Testis (tissue), 3 donors: ENCODE data around the gene KCNK4. TPM values are rescaled to one million over a fixed set of nuclear protein-coding genes. Genes with fewer than 3 reads are reported as not detected.

ENCODE experiments used
- DNase-seq: peaks from one replicate; pipeline ENCODE4 v3.0.0-alpha.2; 2019
- H3K27ac ChIP-seq, 2 donors: fragments of 200-600 bp; sonication (generic); one replicate each; pipeline ENCODE4 v1.5.1; 2019
- H3K27me3 ChIP-seq: fragments of 200-600 bp; sonication (generic); one replicate; pipeline ENCODE4 v1.5.1; 2019
- H3K36me3 ChIP-seq: fragments of 200-600 bp; sonication (generic); one replicate; pipeline ENCODE4 v1.5.1; 2017; ENCODE audit warnings: low read depth; ENCODE audit errors: missing control alignments
- H3K4me1 ChIP-seq: fragments of 200-600 bp; sonication (generic); one replicate; pipeline ENCODE4 v1.5.1; 2019
- H3K4me3 ChIP-seq, 2 donors: fragments of 200-600 bp; sonication (generic); one replicate each; pipeline ENCODE4 v1.5.1; 2017 to 2019
- H3K9me3 ChIP-seq: fragments of 200-600 bp; sonication (generic); one replicate; pipeline ENCODE4 v1.5.1; 2017
- POLR2A ChIP-seq: fragments of 450-650 bp; IDR thresholded peaks from one replicate; pipeline ENCODE4 v1.6.1; 2017; ENCODE audit warnings: antibody characterized with exemption, mild to moderate bottlenecking, moderate library complexity
- WGBS, 2 donors: methylation state at CpG; one replicate each; pipeline ENCODE4 v1.1.5; 2018; 5-methylcytosine and 5-hydroxymethylcytosine counted together
- intact Hi-C: fragments of 100-400 bp; cut with DNase I; formaldehyde crosslinking; loops from one replicate; pipeline ENCODE4 v1.15.1; 2023; ENCODE audit warnings: low total_unique reads
- polyA plus RNA-seq: library from polyadenylated mRNA; stranded (reverse); fragments of 350-450 nt; fragmentation: Illumina TruSeq; extraction: RNeasy Lipid Tissue Mini Kit (QIAGEN cat#74804); gene quantifications from one replicate; pipeline ENCODE4 v1.2.3, GENCODE V29; 2014; ENCODE audit warnings: low read depth, low replicate concordance; ENCODE audit not compliant: insufficient read depth
- total RNA-seq, 2 donors: library from RNA; depleted of rRNA; stranded (reverse); fragments of >200 nt; gene quantifications; one replicate each; pipeline ENCODE4 v1.2.3, GENCODE V29; 2016
- TF ChIP-seq, protein P1 (sequence below), 3 experiments: fragments of 450-650 bp in 2 of 3; fragments of 200-600 bp in 1 of 3; sonication (generic) in 1 of 3; IDR thresholded peaks; one replicate each; pipeline ENCODE4 v1.5.1; 2016 to 2019; ENCODE audit warnings: antibody characterized with exemption in 3 of 3, mild to moderate bottlenecking in 2 of 3, moderate library complexity in 1 of 3

The KCNK4 gene
- total and polyA plus RNA-seq, 3 donors from 2014 or later = 0.24 TPM; not detected in 2

DNA sequence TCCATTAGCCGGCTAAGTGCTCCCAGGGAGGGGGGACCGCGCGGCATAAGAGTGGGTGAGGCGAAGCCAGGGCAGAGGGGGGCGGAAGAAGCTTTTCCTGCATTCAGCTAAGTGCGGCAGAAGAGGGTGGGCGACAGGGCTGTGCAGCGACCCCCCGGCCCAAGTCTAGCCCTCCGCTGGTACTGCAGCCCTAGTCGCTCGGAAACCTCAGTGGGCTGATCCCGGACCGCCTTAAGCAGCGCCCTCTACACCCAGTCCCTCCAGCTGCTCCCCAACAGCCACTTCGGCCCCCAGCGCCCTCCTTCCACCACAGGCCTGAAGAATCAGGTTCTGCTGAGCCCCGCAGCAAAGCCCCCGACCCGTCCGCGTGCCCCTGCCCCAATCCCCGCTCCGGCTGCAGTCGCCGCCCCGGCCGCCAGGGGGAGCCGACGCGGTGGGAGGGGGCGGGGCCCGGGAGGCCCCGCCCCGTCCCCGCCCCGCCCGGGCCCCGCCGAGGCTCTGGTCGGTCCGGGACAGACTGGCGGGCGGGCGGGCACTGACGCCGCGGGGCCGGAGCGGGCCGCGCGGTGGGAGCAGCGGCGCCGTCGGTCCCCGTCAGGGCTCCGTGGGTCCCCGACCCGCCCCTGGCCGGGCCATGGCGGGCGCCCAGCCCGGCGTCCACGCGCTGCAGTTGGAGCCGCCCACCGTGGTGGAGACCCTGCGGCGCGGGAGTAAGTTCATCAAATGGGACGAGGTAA lies 39.9 kb upstream of the KCNK4 start, which contains the start of gene PLCB3:
Gene PLCB3 (plus strand): TSS at position 515 of the 737 bp plus-strand sequence. CDS start 120 bp downstream, at position 635.
- peak within 1 kb of the TSS; percentile 72 for H3K27ac ChIP-seq
- H3K4me3 ChIP-seq = peak within 1 kb of the TSS; percentile 83 to 84
- intact Hi-C loops = no loop called here
- no peaks in the 10 kb centered on the region for H3K27me3 ChIP-seq
- H3K9me3 ChIP-seq = no peaks in the 10 kb centered on the region
- peaks cover 30% of the 10 kb centered on the region for H3K4me1 ChIP-seq
- WGBS, 2 donors = 0 to 1% methylated on average over 3 to 63 of the region's 75 CpGs
- H3K36me3 ChIP-seq = no peaks in the 10 kb centered on the region
- DNase-seq = peak; percentile 69
- no peak for TF ChIP-seq POLR2A
- TF ChIP-seq, protein P1, sequence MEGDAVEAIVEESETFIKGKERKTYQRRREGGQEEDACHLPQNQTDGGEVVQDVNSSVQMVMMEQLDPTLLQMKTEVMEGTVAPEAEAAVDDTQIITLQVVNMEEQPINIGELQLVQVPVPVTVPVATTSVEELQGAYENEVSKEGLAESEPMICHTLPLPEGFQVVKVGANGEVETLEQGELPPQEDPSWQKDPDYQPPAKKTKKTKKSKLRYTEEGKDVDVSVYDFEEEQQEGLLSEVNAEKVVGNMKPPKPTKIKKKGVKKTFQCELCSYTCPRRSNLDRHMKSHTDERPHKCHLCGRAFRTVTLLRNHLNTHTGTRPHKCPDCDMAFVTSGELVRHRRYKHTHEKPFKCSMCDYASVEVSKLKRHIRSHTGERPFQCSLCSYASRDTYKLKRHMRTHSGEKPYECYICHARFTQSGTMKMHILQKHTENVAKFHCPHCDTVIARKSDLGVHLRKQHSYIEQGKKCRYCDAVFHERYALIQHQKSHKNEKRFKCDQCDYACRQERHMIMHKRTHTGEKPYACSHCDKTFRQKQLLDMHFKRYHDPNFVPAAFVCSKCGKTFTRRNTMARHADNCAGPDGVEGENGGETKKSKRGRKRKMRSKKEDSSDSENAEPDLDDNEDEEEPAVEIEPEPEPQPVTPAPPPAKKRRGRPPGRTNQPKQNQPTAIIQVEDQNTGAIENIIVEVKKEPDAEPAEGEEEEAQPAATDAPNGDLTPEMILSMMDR (IDR thresholded peaks at IDR 0.05) = peak; percentile 86 to 93 (median 87)

DNA sequence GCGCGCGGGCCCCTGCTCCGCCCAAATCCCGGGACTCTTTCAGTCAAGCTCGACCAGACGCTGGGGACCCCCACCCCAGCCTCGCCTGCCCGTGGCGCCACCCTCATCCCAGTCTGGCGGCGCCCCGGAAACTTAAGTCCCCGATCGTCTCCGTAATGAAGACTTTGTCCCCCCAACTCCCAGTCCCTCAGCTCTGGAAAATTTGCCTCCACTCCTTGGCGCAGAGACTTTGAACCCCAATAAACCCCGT lies 39.4 kb upstream of the KCNK4 start:
- TF ChIP-seq, protein P1 (IDR thresholded peaks at IDR 0.05) = no peak
- no peak for TF ChIP-seq POLR2A
- Histone ChIP-seq H3K36me3 (no peaks in the 10 kb centered on the region), H3K9me3 (no peaks in the 10 kb centered on the region), H3K4me1 (peaks cover 30% of the 10 kb centered on the region), H3K27me3 (no peaks in the 10 kb centered on the region), H3K27ac (peak overlapping the region; percentile 72), H3K4me3 (peak overlapping the region; percentile 83 to 84)
- intact Hi-C loops = no loop called here
- WGBS, 2 donors = 0% methylated on average over 13 to 18 of the region's 18 CpGs
- no peak for DNase-seq

- Histone ChIP-seq H3K4me1 (peaks cover 30% of the 10 kb centered on the region), H3K9me3 (no peaks in the 10 kb centered on the region), H3K27me3 (no peaks in the 10 kb centered on the region), H3K27ac (peak overlapping the region; percentile 72), H3K36me3 (no peaks in the 10 kb centered on the region), H3K4me3 (peak overlapping the region; percentile 83 to 84)
- intact Hi-C loops = no loop called here
- DNase-seq = peak; percentile 46
- TF ChIP-seq, protein P1 (IDR thresholded peaks at IDR 0.05) = peak in 2 of 3 experiments; percentile 10 to 22
- no peak for TF ChIP-seq POLR2A
- 3 to 4% methylated on average over 12 to 23 of the region's 23 CpGs for WGBS, 2 donors
These were observed 38.9 kb upstream of the KCNK4 start for GRCh38 chr11:64252003-64252872.

GRCh38 chr11:64253043-64253442 lies 38.1 kb upstream of the KCNK4 start:
- H3K27ac ChIP-seq = peak overlapping the region in 1 of 2 donors; percentile 72
- 79% methylated on average over 8 of the region's 8 CpGs for WGBS, 2 donors
- intact Hi-C loops = no loop called here
- H3K36me3 ChIP-seq = no peaks in the 10 kb centered on the region
- H3K4me3 ChIP-seq = no peak overlapping the region
- no peaks in the 10 kb centered on the region for H3K9me3 ChIP-seq
- TF ChIP-seq, protein P1 (IDR thresholded peaks at IDR 0.05) = no peak
- TF ChIP-seq POLR2A = no peak
- H3K27me3 ChIP-seq = no peaks in the 10 kb centered on the region
- peaks cover 22% of the 10 kb centered on the region for H3K4me1 ChIP-seq
- DNase-seq = no peak
